Neural progenitor cell (in vitro differentiated cells): ENCODE measurements around the gene FBP1. TPM values are rescaled to one million over a fixed set of nuclear protein-coding genes. Genes with fewer than 3 reads are reported as not detected.

ENCODE experiments used
- DNase-seq: peaks from one replicate; pipeline ENCODE4 v3.0.0-alpha.2; 2016; ENCODE audit warnings: low spot score
- H2AFZ ChIP-seq: fragments of 200-600 bp; sonication (generic); replicated peaks from 2 replicates; pipeline ENCODE4 v1.6.1; 2016; ENCODE audit warnings: antibody characterized with exemption
- H3F3A ChIP-seq: fragments of 200-600 bp; sonication (generic); 2 replicates; pipeline ENCODE4 v1.6.1; 2016; ENCODE audit warnings: antibody characterized with exemption, low read depth
- H3K27ac ChIP-seq: fragments of 200-600 bp; sonication (generic); 2 replicates; pipeline ENCODE4 v1.5.1; 2016; ENCODE audit warnings: mild to moderate bottlenecking
- H3K27me3 ChIP-seq: fragments of 200-600 bp; sonication (generic); 2 replicates; pipeline ENCODE4 v1.6.1; 2016; ENCODE audit warnings: mild to moderate bottlenecking, moderate library complexity
- H3K36me3 ChIP-seq: fragments of 200-600 bp; sonication (generic); 2 replicates; pipeline ENCODE4 v1.5.1; 2016
- H3K4me1 ChIP-seq: fragments of 200-600 bp; sonication (generic); 2 replicates; pipeline ENCODE4 v1.6.1; 2016; ENCODE audit warnings: mixed run types
- H3K4me2 ChIP-seq: fragments of 200-600 bp; sonication (generic); 2 replicates; pipeline ENCODE4 v1.6.1; 2016
- H3K4me3 ChIP-seq: fragments of 200-600 bp; sonication (generic); 2 replicates; pipeline ENCODE4 v1.5.1; 2016
- H3K79me2 ChIP-seq: fragments of 200-600 bp; sonication (generic); 2 replicates; pipeline ENCODE4 v1.6.1; 2016; ENCODE audit warnings: low read depth
- H3K9ac ChIP-seq: fragments of 200-600 bp; sonication (generic); 2 replicates; pipeline ENCODE4 v1.6.1; 2016
- H3K9me3 ChIP-seq: fragments of 200-600 bp; sonication (generic); 2 replicates; pipeline ENCODE4 v1.5.1; 2016; ENCODE audit warnings: low read depth
- H4K20me1 ChIP-seq: fragments of 200-600 bp; sonication (generic); 2 replicates; pipeline ENCODE4 v1.6.1; 2016; ENCODE audit warnings: low read depth
- H3K27ac Mint-ChIP-seq: 3 replicates; pipeline ENCODE4 v1.8.0; 2021; ENCODE audit warnings: mixed read lengths
- H3K27me3 Mint-ChIP-seq: 2 replicates; pipeline ENCODE4 v1.8.0; 2022; ENCODE audit warnings: low read depth, mild to moderate bottlenecking, inconsistent platforms, moderate library complexity, mixed read lengths; ENCODE audit not compliant: insufficient read depth
- H3K36me3 Mint-ChIP-seq: 3 replicates; pipeline ENCODE4 v1.8.0; 2021; ENCODE audit warnings: mixed read lengths
- H3K4me1 Mint-ChIP-seq: 3 replicates; pipeline ENCODE4 v1.8.0; 2021; ENCODE audit warnings: mixed read lengths
- H3K4me3 Mint-ChIP-seq: 3 replicates; pipeline ENCODE4 v1.8.0; 2021; ENCODE audit warnings: mild to moderate bottlenecking, moderate library complexity, mixed read lengths
- H3K9me3 Mint-ChIP-seq: 3 replicates; pipeline ENCODE4 v1.8.0; 2020; ENCODE audit warnings: mixed read lengths
- CTCF ChIP-seq: fragments of 200-600 bp; sonication (generic); IDR thresholded peaks from 2 replicates; pipeline ENCODE4 v1.5.1; 2017; ENCODE audit warnings: antibody characterized with exemption, mild to moderate bottlenecking
- EZH2 ChIP-seq: fragments of 200-600 bp; sonication (generic); IDR thresholded peaks from 2 replicates; pipeline ENCODE4 v1.6.1; 2017; ENCODE audit warnings: antibody characterized with exemption, mild to moderate bottlenecking, moderate library complexity
- EZH2phosphoT487 ChIP-seq: fragments of 200-600 bp; sonication (generic); IDR thresholded peaks from 2 replicates; pipeline ENCODE4 v1.6.1; 2017; ENCODE audit warnings: antibody characterized with exemption
- total RNA-seq: library from RNA; depleted of rRNA; stranded (reverse); fragments of >200 nt; gene quantifications from 2 replicates; pipeline ENCODE4 v1.2.3, GENCODE V29; 2015; ENCODE audit warnings: low replicate concordance

The FBP1 gene
- total RNA-seq, 1 donor from 2014 or later, result not detected

- no peak overlapping the region for H3K9ac ChIP-seq
- Mint-ChIP-seq H3K4me3 (no peak overlapping the region), H3K9me3 (no peaks in the 10 kb centered on the region), H3K4me1 (peaks cover 19% of the 10 kb centered on the region), H3K27me3 (peaks cover 13% of the 10 kb centered on the region), H3K27ac (peak overlapping the region; percentile 27), H3K36me3 (no peaks in the 10 kb centered on the region)
- no peak overlapping the region for H2AFZ ChIP-seq
- no peak overlapping the region for H3K4me2 ChIP-seq
- TF ChIP-seq EZH2 (no peak), EZH2phosphoT487 (no peak), CTCF (no peak)
- H3K27ac ChIP-seq, result no peak overlapping the region
- H3K9me3 ChIP-seq, result no peaks in the 10 kb centered on the region
- H3F3A ChIP-seq, result peaks cover 4% of the 10 kb centered on the region
- peaks cover 3% of the 10 kb centered on the region for H3K4me1 ChIP-seq
- no peaks in the 10 kb centered on the region for H3K79me2 ChIP-seq
- H4K20me1 ChIP-seq, result no peaks in the 10 kb centered on the region
- H3K36me3 ChIP-seq, result no peaks in the 10 kb centered on the region
- no peak for DNase-seq
- peaks cover 21% of the 10 kb centered on the region for H3K27me3 ChIP-seq
- H3K4me3 ChIP-seq, result no peak overlapping the region
Observed at GRCh38 chr9:94645901-94646300, 6.6 kb upstream of the FBP1 start.

- no peak overlapping the region for H3K27ac Mint-ChIP-seq
- H3K36me3 ChIP-seq, result no peaks in the 10 kb centered on the region
- H3K4me3 Mint-ChIP-seq, result no peak overlapping the region
- H3K36me3 Mint-ChIP-seq, result no peaks in the 10 kb centered on the region
- H4K20me1 ChIP-seq, result no peaks in the 10 kb centered on the region
- H3K9me3 ChIP-seq, result no peaks in the 10 kb centered on the region
- H3K4me1 Mint-ChIP-seq, result peaks cover 24% of the 10 kb centered on the region
- peaks cover 20% of the 10 kb centered on the region for H3K27me3 Mint-ChIP-seq
- H3K4me3 ChIP-seq, result no peak overlapping the region
- no peak overlapping the region for H2AFZ ChIP-seq
- no peaks in the 10 kb centered on the region for H3K9me3 Mint-ChIP-seq
- H3K27ac ChIP-seq, result no peak overlapping the region
- H3K79me2 ChIP-seq, result no peaks in the 10 kb centered on the region
- no peak overlapping the region for H3K4me2 ChIP-seq
- H3K4me1 ChIP-seq, result peaks cover 3% of the 10 kb centered on the region
- no peak overlapping the region for H3K9ac ChIP-seq
- peaks cover 7% of the 10 kb centered on the region for H3F3A ChIP-seq
- TF ChIP-seq EZH2 (no peak), EZH2phosphoT487 (no peak), CTCF (no peak)
- DNase-seq, result no peak
- peaks cover 35% of the 10 kb centered on the region for H3K27me3 ChIP-seq
Observed at GRCh38 chr9:94644543-94644942, 5.2 kb upstream of the FBP1 start.

GRCh38 chr9:94643741-94644140 lies 4.4 kb upstream of the FBP1 start:
- Histone ChIP-seq H3F3A (peaks cover 5% of the 10 kb centered on the region), H4K20me1 (peaks cover 2% of the 10 kb centered on the region), H3K4me2 (no peak overlapping the region), H3K9me3 (no peaks in the 10 kb centered on the region), H3K4me1 (peaks cover 8% of the 10 kb centered on the region), H2AFZ (no peak overlapping the region), H3K9ac (no peak overlapping the region), H3K36me3 (no peaks in the 10 kb centered on the region), H3K4me3 (no peak overlapping the region), H3K27me3 (peaks cover 43% of the 10 kb centered on the region), H3K79me2 (no peaks in the 10 kb centered on the region), H3K27ac (no peak overlapping the region)
- H3K4me3 Mint-ChIP-seq, result no peak overlapping the region
- H3K9me3 Mint-ChIP-seq, result peaks cover under 1% of the 10 kb centered on the region
- no peak for DNase-seq
- H3K27me3 Mint-ChIP-seq, result peaks cover 23% of the 10 kb centered on the region
- no peak overlapping the region for H3K27ac Mint-ChIP-seq
- H3K4me1 Mint-ChIP-seq, result peaks cover 25% of the 10 kb centered on the region
- no peaks in the 10 kb centered on the region for H3K36me3 Mint-ChIP-seq
- TF ChIP-seq EZH2phosphoT487 (no peak), CTCF (no peak), EZH2 (no peak)
